HepG2 (cell line): ENCODE results near the gene CYBRD1. TPM values are rescaled to one million over a fixed set of nuclear protein-coding genes. Genes with fewer than 3 reads are reported as not detected.

Experiments used
- CENPBD1 ChIP-seq: sonication (generic); formaldehyde crosslinking; IDR thresholded peaks from 2 replicates; pipeline ENCODE4 v1.8.0; 2022; ENCODE audit warnings: missing genetic modification reagents, low read depth, mild to moderate bottlenecking, borderline replicate concordance
- CHD4 ChIP-seq: fragments of 200-600 bp; sonication (generic); IDR thresholded peaks from 2 replicates; pipeline ENCODE4 v1.7.0; 2017; ENCODE audit warnings: mild to moderate bottlenecking, low read length, borderline replicate concordance
- EZH2 ChIP-seq: conservative IDR thresholded peaks from 2 replicates; pipeline ENCODE4 v1.6.1; 2012; ENCODE audit warnings: mild to moderate bottlenecking, low read depth, low read length, moderate library complexity
- GATAD2A ChIP-seq: IDR thresholded peaks from 2 replicates; pipeline ENCODE4 v1.6.1; 2016
- GLI4 ChIP-seq: sonication (generic); formaldehyde crosslinking; IDR thresholded peaks from 2 replicates; pipeline ENCODE4 v1.5.1; 2020; ENCODE audit warnings: missing genetic modification reagents, mild to moderate bottlenecking, moderate library complexity, borderline replicate concordance
- KLF13 ChIP-seq: sonication (generic); formaldehyde crosslinking; IDR thresholded peaks from 2 replicates; pipeline ENCODE4 v1.4.0; 2020; ENCODE audit warnings: mild to moderate bottlenecking, missing genetic modification reagents
- KLF16 ChIP-seq, 2 experiments: sonication (generic) in 1 of 2; formaldehyde crosslinking in 1 of 2; IDR thresholded peaks; 2 replicates each; pipeline versions ENCODE4 v1.6.1 to v1.8.0; 2016 to 2023; ENCODE audit warnings: missing genetic modification reagents in 2 of 2, missing compliant biosample characterization in 1 of 2
- MBNL3 ChIP-seq: fragments of 250-450 bp; sonication (Bioruptor Pico); conservative IDR thresholded peaks from 2 replicates; pipeline ENCODE4 v1.8.0; 2022; ENCODE audit warnings: mild to moderate bottlenecking, inconsistent platforms
- MIXL1 ChIP-seq: IDR thresholded peaks from 2 replicates; pipeline ENCODE4 v1.6.1; 2016
- NR0B2 ChIP-seq: sonication (generic); formaldehyde crosslinking; IDR thresholded peaks from 2 replicates; pipeline ENCODE4 v1.4.0; 2020; ENCODE audit warnings: mild to moderate bottlenecking, missing genetic modification reagents
- PRDM15 ChIP-seq: sonication (generic); formaldehyde crosslinking; IDR thresholded peaks from 2 replicates; pipeline ENCODE4 v1.4.0; 2020; ENCODE audit warnings: missing genetic modification reagents
- RBM39 ChIP-seq: fragments of 200-400 bp; formaldehyde crosslinking; IDR thresholded peaks from one replicate; pipeline ENCODE4 v1.6.1; 2018; ENCODE audit warnings: antibody characterized with exemption, mild to moderate bottlenecking, low read depth, low read length; ENCODE audit not compliant: poor library complexity, severe bottlenecking
- REL ChIP-seq: sonication (generic); formaldehyde crosslinking; conservative IDR thresholded peaks from 2 replicates; pipeline ENCODE4 v1.8.0; 2022; ENCODE audit warnings: mild to moderate bottlenecking, missing genetic modification reagents, moderate library complexity
- TFDP2 ChIP-seq: sonication (generic); formaldehyde crosslinking; IDR thresholded peaks from 2 replicates; pipeline ENCODE4 v1.4.0; 2020; ENCODE audit warnings: missing genetic modification reagents
- ZBTB21 ChIP-seq: sonication (generic); formaldehyde crosslinking; IDR thresholded peaks from 2 replicates; pipeline ENCODE4 v1.4.0; 2020; ENCODE audit warnings: missing genetic modification reagents
- ZBTB38 ChIP-seq: sonication (generic); formaldehyde crosslinking; IDR thresholded peaks from 2 replicates; pipeline ENCODE4 v1.5.1; 2020; ENCODE audit warnings: mild to moderate bottlenecking, missing genetic modification reagents
- ZFP36L1 ChIP-seq: sonication (generic); formaldehyde crosslinking; IDR thresholded peaks from 2 replicates; pipeline ENCODE4 v1.8.0; 2022; ENCODE audit warnings: mild to moderate bottlenecking, missing genetic modification reagents, moderate library complexity
- ZNF101 ChIP-seq: sonication (generic); formaldehyde crosslinking; IDR thresholded peaks from 2 replicates; pipeline ENCODE4 v1.4.0; 2020; ENCODE audit warnings: mild to moderate bottlenecking, low read depth, missing genetic modification reagents, borderline replicate concordance
- ZNF326 ChIP-seq: sonication (generic); formaldehyde crosslinking; IDR thresholded peaks from 2 replicates; pipeline ENCODE4 v1.4.0; 2020; ENCODE audit warnings: missing genetic modification reagents, borderline replicate concordance
- ZNF510 ChIP-seq: sonication (generic); formaldehyde crosslinking; IDR thresholded peaks from 2 replicates; pipeline ENCODE4 v1.4.0; 2020; ENCODE audit warnings: low read depth, mild to moderate bottlenecking, missing genetic modification reagents
- ZNF570 ChIP-seq: sonication (generic); formaldehyde crosslinking; IDR thresholded peaks from 2 replicates; pipeline ENCODE4 v1.4.0; 2020; ENCODE audit warnings: mild to moderate bottlenecking, missing genetic modification reagents, borderline replicate concordance
- ZNF577 ChIP-seq: sonication (generic); formaldehyde crosslinking; IDR thresholded peaks from 2 replicates; pipeline ENCODE4 v1.4.0; 2020; ENCODE audit warnings: mild to moderate bottlenecking, low read depth, missing genetic modification reagents, borderline replicate concordance
- ZNF703 ChIP-seq: sonication (generic); formaldehyde crosslinking; IDR thresholded peaks from 2 replicates; pipeline ENCODE4 v1.5.1; 2020; ENCODE audit warnings: missing genetic modification reagents, mild to moderate bottlenecking, moderate library complexity, borderline replicate concordance
- ZNF850 ChIP-seq: sonication (generic); formaldehyde crosslinking; conservative IDR thresholded peaks from 2 replicates; pipeline ENCODE4 v1.9.0; 2021; ENCODE audit warnings: mild to moderate bottlenecking, missing genetic modification reagents
- ZNF878 ChIP-seq: sonication (generic); formaldehyde crosslinking; IDR thresholded peaks from 2 replicates; pipeline ENCODE4 v1.8.1; 2023; ENCODE audit warnings: mild to moderate bottlenecking, missing genetic modification reagents, moderate library complexity
- ZSCAN9 ChIP-seq: IDR thresholded peaks from 2 replicates; pipeline ENCODE4 v1.6.1; 2016; ENCODE audit warnings: borderline replicate concordance
- polyA plus RNA-seq, 8 experiments: library from polyadenylated mRNA; depleted of rRNA in 3 of 8; stranded (reverse) in 7 of 8; unstranded in 1 of 8; fragments of >200 nt; fragmentation: Illumina TruSeq in 4 of 8; extraction: Trizol in 4 of 8; gene quantifications; 2 replicates each; pipeline versions ENCODE4 v1.2.1 to v1.2.3, GENCODE V29; 2011 to 2016; ENCODE audit warnings: low read depth in 4 of 8, missing spikeins in 1 of 8, mixed read lengths in 1 of 8; ENCODE audit not compliant: insufficient read depth in 1 of 8
- total RNA-seq, 5 experiments: library from RNA; depleted of rRNA; stranded (reverse); fragments of >200 nt; fragmentation: Illumina TruSeq; extraction: Trizol; gene quantifications; 2 replicates each; pipeline ENCODE4 v1.2.3, GENCODE V29; 2016; ENCODE audit warnings: low read depth in 1 of 5

CYBRD1 gene
- total and polyA plus RNA-seq, 2 of the 13 experiments (the other 11 are each of a cell fraction or from before 2014, with no cell fraction given) = 0.13 to 0.42 TPM

- no peak for TF ChIP-seq ZNF878
- no peak for TF ChIP-seq NR0B2 (CRISPR knock-in tag)
- TF ChIP-seq PRDM15 (CRISPR knock-in tag) = no peak
- TF ChIP-seq CENPBD1 (CRISPR knock-in tag) = no peak
- peak; percentile 42; the same call in 1 of the 2 replicates for TF ChIP-seq ZSCAN9 (CRISPR knock-in tag)
- TF ChIP-seq TFDP2 (CRISPR knock-in tag) = no peak
- TF ChIP-seq GATAD2A = peak; percentile 10; the same call in 1 of the 2 replicates
- TF ChIP-seq EZH2 = no peak
- no peak for TF ChIP-seq ZNF101 (CRISPR knock-in tag)
- TF ChIP-seq ZBTB38 (CRISPR knock-in tag) = no peak
- no peak for TF ChIP-seq REL
- TF ChIP-seq ZNF577 (CRISPR knock-in tag) = no peak
- no peak for TF ChIP-seq ZNF703 (CRISPR knock-in tag)
- no peak for TF ChIP-seq ZNF510 (CRISPR knock-in tag)
- no peak for TF ChIP-seq ZFP36L1 (CRISPR knock-in tag)
- TF ChIP-seq RBM39 = peak; percentile 55
- no peak for TF ChIP-seq MBNL3
- no peak for TF ChIP-seq KLF13 (CRISPR knock-in tag)
- no peak for TF ChIP-seq ZBTB21 (CRISPR knock-in tag)
- no peak for TF ChIP-seq GLI4
- no peak for TF ChIP-seq ZNF326 (CRISPR knock-in tag)
- TF ChIP-seq ZNF850 (CRISPR knock-in tag) = no peak
- no peak for TF ChIP-seq ZNF570
- 0 out of 2 replicates have a peak, but pooled peaks have one; percentile 11 for TF ChIP-seq MIXL1
- TF ChIP-seq KLF16 (CRISPR knock-in tag; IDR thresholded peaks at IDR 0.05) = no peak
- TF ChIP-seq CHD4 = no peak
Observed at GRCh38 chr2:171574149-171574795, 52.0 kb downstream of the CYBRD1 start (continued).
